MCF 10A (cell line): ENCODE measurements around the gene DGAT2L6. TPM values are rescaled to one million over a fixed set of nuclear protein-coding genes. Genes with fewer than 3 reads are reported as not detected.

ENCODE experiments used
- BruUV-seq: library from RNA; stranded (reverse); fragments of 400-500 nt; replicated peaks from 2 replicates; lab custom pipeline; 2021; lab: Mats Ljungman, UMichigan
- CTCF ChIA-PET: fragments of 300-600 bp; sonication (Branson Sonifier 250); formaldehyde crosslinking; extraction: SDS; loops from one replicate; lab custom pipeline; 2021; ENCODE audit warnings: antibody characterized with exemption, inconsistent platforms; lab: Yijun Ruan, JAX
- POLR2A ChIA-PET: fragments of 300-600, 350-650 bp; sonication (Branson Sonifier 250); formaldehyde crosslinking; extraction: SDS; loops from one replicate; lab custom pipeline; 2020; ENCODE audit warnings: antibody characterized with exemption, inconsistent platforms; lab: Yijun Ruan, JAX
- DNase-seq: peaks from one replicate; pipeline ENCODE4 v3.0.0-alpha.2; 2018; ENCODE audit not compliant: unreplicated experiment
- H3K27ac Mint-ChIP-seq: one replicate; pipeline ENCODE4 v1.8.0; 2022; ENCODE audit warnings: mild to moderate bottlenecking, low read depth, mixed read lengths; ENCODE audit not compliant: unreplicated experiment
- H3K27me3 Mint-ChIP-seq: one replicate; pipeline ENCODE4 v1.8.0; 2022; ENCODE audit warnings: mixed read lengths; ENCODE audit not compliant: insufficient read depth, unreplicated experiment
- H3K36me3 Mint-ChIP-seq: one replicate; pipeline ENCODE4 v1.8.0; 2022; ENCODE audit warnings: mild to moderate bottlenecking, moderate library complexity, mixed read lengths; ENCODE audit not compliant: insufficient read depth, unreplicated experiment
- H3K4me1 Mint-ChIP-seq: one replicate; pipeline ENCODE4 v1.8.0; 2022; ENCODE audit warnings: mixed read lengths; ENCODE audit not compliant: insufficient read depth, unreplicated experiment
- H3K4me3 Mint-ChIP-seq: one replicate; pipeline ENCODE4 v1.8.0; 2022; ENCODE audit warnings: mild to moderate bottlenecking, moderate library complexity, mixed read lengths; ENCODE audit not compliant: unreplicated experiment
- H3K9me3 Mint-ChIP-seq: one replicate; pipeline ENCODE4 v1.8.0; 2022; ENCODE audit warnings: mixed read lengths; ENCODE audit not compliant: unreplicated experiment
- CTCF ChIP-seq: fragments of 200-600 bp; IDR thresholded peaks from one replicate; pipeline ENCODE4 v1.8.0; 2022; ENCODE audit warnings: antibody characterized with exemption, mild to moderate bottlenecking; ENCODE audit not compliant: unreplicated experiment
- intact Hi-C: fragments of 100-400 bp; cut with micrococcal nuclease; formaldehyde crosslinking; loops from 2 replicates; pipeline ENCODE4 v1.14.1; 2022
- total RNA-seq: library from RNA; stranded (reverse); gene quantifications from 2 replicates; pipeline ENCODE4 v1.2.3, GENCODE V29; 2022

The DGAT2L6 gene
- total RNA-seq, 1 experiment from 2014 or later: not detected

- peaks cover 10% of the 10 kb centered on the region for H3K9me3 Mint-ChIP-seq
- no peaks in the 10 kb centered on the region for H3K4me1 Mint-ChIP-seq
- H3K27me3 Mint-ChIP-seq: peaks cover 73% of the 10 kb centered on the region
- no peaks in the 10 kb centered on the region for H3K36me3 Mint-ChIP-seq
- H3K4me3 Mint-ChIP-seq: no peak overlapping the region
- CTCF ChIA-PET: no interaction called here
- TF ChIP-seq CTCF: no peak
- no TSS peak for BruUV-seq
- H3K27ac Mint-ChIP-seq: no peak overlapping the region
- intact Hi-C loops: no loop called here
- POLR2A ChIA-PET: no interaction called here
- DNase-seq: no peak
Observed at GRCh38 chrX:70190225-70190624, 12.9 kb downstream of the DGAT2L6 start.

GRCh38 chrX:70196961-70197720 lies 19.9 kb downstream of the DGAT2L6 start:
- H3K4me1 Mint-ChIP-seq: peaks cover 5% of the 10 kb centered on the region
- POLR2A ChIA-PET: no interaction called here
- DNase-seq: peak; percentile 76
- CTCF ChIA-PET: interaction anchor here (0.6 to 2.2 kb wide), 14 partner anchors 10 to 777 kb away, joined by 3 to 15 read pairs (median 4); partner anchors contain the start of genes ARR3 and DGAT2L6
- peaks cover 48% of the 10 kb centered on the region for H3K27me3 Mint-ChIP-seq
- peak; percentile 45 for TF ChIP-seq CTCF
- H3K4me3 Mint-ChIP-seq: no peak overlapping the region
- H3K9me3 Mint-ChIP-seq: no peaks in the 10 kb centered on the region
- no peak overlapping the region for H3K27ac Mint-ChIP-seq
- no TSS peak for BruUV-seq
- H3K36me3 Mint-ChIP-seq: no peaks in the 10 kb centered on the region
- intact Hi-C loops: loop anchor here (1.0 kb wide), 2 partner anchors 66 to 467 kb away; no protein-coding TSS in a partner anchor

GRCh38 chrX:70201732-70202131 lies 24.4 kb downstream of the DGAT2L6 start:
- no peak for DNase-seq
- H3K9me3 Mint-ChIP-seq: no peaks in the 10 kb centered on the region

More at GRCh38 chrX:70201732-70202131, 24.4 kb downstream of the DGAT2L6 start:
- intact Hi-C loops: no loop called here
- peaks cover 56% of the 10 kb centered on the region for H3K27me3 Mint-ChIP-seq
- ChIA-PET POLR2A (no interaction called here), CTCF (interaction anchor here (1.0 kb wide), 1 partner anchor 60 kb away, joined by 3 read pairs; no protein-coding TSS in a partner anchor)
- no TSS peak for BruUV-seq
- H3K4me3 Mint-ChIP-seq: no peak overlapping the region
- H3K27ac Mint-ChIP-seq: no peak overlapping the region
- H3K4me1 Mint-ChIP-seq: peaks cover 5% of the 10 kb centered on the region
- TF ChIP-seq CTCF: no peak
- no peaks in the 10 kb centered on the region for H3K36me3 Mint-ChIP-seq
